Fibroblast of lung (primary cell): ENCODE measurements around the gene SIGLEC7.

Source experiments
- EZH2 ChIP-seq: IDR thresholded peaks from 2 replicates; pipeline ENCODE4 v1.5.1; 2012; ENCODE audit warnings: low read length, control low read depth, mild to moderate bottlenecking; ENCODE audit errors: missing control alignments
- TF ChIP-seq, protein P1 (sequence below), 2 donors: IDR thresholded peaks in 1 of 2; conservative IDR thresholded peaks in 1 of 2; 1 replicate in 1 of 2; 2 replicates in 1 of 2; pipeline ENCODE4 v1.5.1; 2011 to 2012; ENCODE audit warnings: low read length in 2 of 2, control low read depth in 1 of 2, inconsistent platforms in 1 of 2, low read depth in 1 of 2, mild to moderate bottlenecking in 1 of 2

DNA sequence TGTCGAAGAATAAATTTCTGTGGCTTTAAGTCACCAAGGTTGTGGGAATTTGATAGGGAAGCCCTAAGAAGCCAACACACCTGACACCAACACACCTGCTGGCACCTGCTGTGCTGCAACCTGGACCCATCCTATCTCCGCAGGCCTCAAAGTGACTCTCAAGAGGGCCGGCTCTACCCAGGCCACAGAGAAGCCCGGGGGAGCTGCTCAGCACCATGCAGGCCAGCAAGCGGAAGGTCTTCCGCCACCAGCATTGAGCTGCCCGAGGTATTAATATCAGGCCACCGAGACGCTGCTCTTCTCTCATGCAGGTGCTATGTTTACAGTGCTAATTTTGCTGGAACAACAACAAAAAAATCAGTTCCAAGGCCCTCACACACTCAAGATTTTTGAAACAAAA, 50.6 kb downstream of the SIGLEC7 start:
- TF ChIP-seq, protein P1, sequence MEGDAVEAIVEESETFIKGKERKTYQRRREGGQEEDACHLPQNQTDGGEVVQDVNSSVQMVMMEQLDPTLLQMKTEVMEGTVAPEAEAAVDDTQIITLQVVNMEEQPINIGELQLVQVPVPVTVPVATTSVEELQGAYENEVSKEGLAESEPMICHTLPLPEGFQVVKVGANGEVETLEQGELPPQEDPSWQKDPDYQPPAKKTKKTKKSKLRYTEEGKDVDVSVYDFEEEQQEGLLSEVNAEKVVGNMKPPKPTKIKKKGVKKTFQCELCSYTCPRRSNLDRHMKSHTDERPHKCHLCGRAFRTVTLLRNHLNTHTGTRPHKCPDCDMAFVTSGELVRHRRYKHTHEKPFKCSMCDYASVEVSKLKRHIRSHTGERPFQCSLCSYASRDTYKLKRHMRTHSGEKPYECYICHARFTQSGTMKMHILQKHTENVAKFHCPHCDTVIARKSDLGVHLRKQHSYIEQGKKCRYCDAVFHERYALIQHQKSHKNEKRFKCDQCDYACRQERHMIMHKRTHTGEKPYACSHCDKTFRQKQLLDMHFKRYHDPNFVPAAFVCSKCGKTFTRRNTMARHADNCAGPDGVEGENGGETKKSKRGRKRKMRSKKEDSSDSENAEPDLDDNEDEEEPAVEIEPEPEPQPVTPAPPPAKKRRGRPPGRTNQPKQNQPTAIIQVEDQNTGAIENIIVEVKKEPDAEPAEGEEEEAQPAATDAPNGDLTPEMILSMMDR (conservative IDR thresholded peaks at IDR 0.05 in 1 of 2, IDR thresholded peaks at IDR 0.05 in 1 of 2; ENCODE audit: low read depth in 1 of 2, low read length in 2 of 2), result no peak
- no peak for TF ChIP-seq EZH2
